Left cardiac atrium (tissue), 4 donors: Measurements from ENCODE around the gene CNTNAP4. TPM values are rescaled to one million over a fixed set of nuclear protein-coding genes. Genes with fewer than 3 reads are reported as not detected.

Experiments
- ATAC-seq, 2 donors: fragments of 200-7000 bp; cut with Tn5 transposase; one replicate each; pipeline ENCODE4 v1.9.1; 2020; ENCODE audit warnings: mild to moderate bottlenecking in 2 of 2, moderate library complexity in 2 of 2
- DNase-seq: peaks from one replicate; pipeline ENCODE4 v3.0.0-alpha.2; 2020
- intact Hi-C, 2 donors: fragments of 100-400 bp; cut with DNase I; formaldehyde crosslinking; loops; one replicate each; pipeline versions ENCODE4 v1.14.1 to v1.15.1; 2022 to 2023
- long read RNA-seq: library from polyadenylated mRNA; unstranded; transcript quantifications from one replicate; pipeline ENCODE4 v2.0.0, GENCODE V29; 2021
- total RNA-seq, 2 donors: library from RNA; stranded (reverse); fragmentation: NEBNext Ultra II Directional; extraction: Animal tissue kit (Norgen Biotek cat#: 25700); gene quantifications; one replicate each; pipeline ENCODE4 v1.2.1, GENCODE V29; 2021
- donor health status: DM: no; HTN: yes; CAD: no.
- donor health status: DM: no; HTN: yes; CAD: no; lungs with severe emphysema.
- donor health status: DM: yes; HTN: yes; CAD: no.
- donor health status: Dilated cardiomyopathy.

The CNTNAP4 gene
- under 1 TPM in 1 of 2 donors, not detected in 1; 0.21 TPM for total RNA-seq
- long read RNA-seq, result 0 reads

GRCh38 chr16:76276745-76277438 lies at the start of gene CNTNAP4:
CNTNAP4 (plus strand) TSS chr16:76277401; CDS start chr16:76277663, 262 bp downstream.
- intact Hi-C loops, result loop anchor here in 1 of 2 donors (5.0 kb wide), 1 partner anchor 375 kb away; no protein-coding TSS in a partner anchor
- no peak for ATAC-seq
- DNase-seq, result peak; percentile 34

GRCh38 chr16:76228546-76229146 lies 48.6 kb upstream of the CNTNAP4 start:
- intact Hi-C loops, result no loop called here
- DNase-seq (no peak), ATAC-seq (no peak)

DNA sequence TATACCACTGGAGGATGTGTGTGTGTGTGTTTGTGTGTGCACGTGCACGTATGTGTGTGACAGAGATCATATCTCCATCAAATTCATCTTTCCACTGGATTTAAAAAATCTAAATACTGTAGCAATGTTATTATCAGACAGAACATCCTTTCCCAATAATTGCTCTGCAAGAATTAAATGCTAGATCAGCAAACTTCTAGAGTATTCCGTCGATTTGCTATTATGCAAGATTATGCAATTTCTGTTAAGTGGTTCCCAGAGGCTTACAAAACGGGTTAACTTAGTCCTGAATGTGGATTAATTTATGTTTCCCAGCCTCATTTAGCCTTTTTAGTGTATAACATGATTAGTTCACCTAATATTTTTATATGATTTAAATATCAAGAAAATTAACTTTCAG lies 44.5 kb upstream of the CNTNAP4 start:
- ATAC-seq (no peak), DNase-seq (no peak)
- intact Hi-C loops, result no loop called here

- DNase-seq (no peak), ATAC-seq (no peak)
- intact Hi-C loops, result no loop called here
Observed at GRCh38 chr16:76235025-76235424, 42.2 kb upstream of the CNTNAP4 start.

- DNase-seq (no peak), ATAC-seq (no peak)
- intact Hi-C loops, result no loop called here
Observed at GRCh38 chr16:76235426-76235825, 41.8 kb upstream of the CNTNAP4 start.

GRCh38 chr16:76237471-76237870 lies 39.7 kb upstream of the CNTNAP4 start:
- ATAC-seq (no peak), DNase-seq (no peak)
- intact Hi-C loops, result no loop called here

DNA sequence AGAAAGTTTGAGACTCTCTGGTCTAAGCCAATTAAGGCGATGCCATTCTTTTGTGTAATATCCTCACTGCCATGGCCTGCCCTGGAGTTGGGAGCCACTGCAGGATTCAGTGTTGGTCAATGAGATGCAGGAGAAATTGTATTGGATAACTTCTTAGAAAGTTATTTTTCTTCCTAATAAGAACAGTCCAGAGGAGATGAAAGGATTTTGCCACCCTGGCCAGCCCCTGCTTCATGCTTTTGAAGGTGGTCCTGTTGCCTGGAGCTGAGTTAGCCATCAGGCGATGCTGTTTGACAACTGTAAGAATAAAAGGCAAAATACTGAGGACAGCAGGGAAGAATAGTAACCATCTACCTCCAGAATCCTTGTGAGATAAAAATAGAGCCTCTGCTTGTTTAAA lies 35.4 kb upstream of the CNTNAP4 start:
- intact Hi-C loops, result no loop called here
- DNase-seq (no peak), ATAC-seq (no peak)

DNA sequence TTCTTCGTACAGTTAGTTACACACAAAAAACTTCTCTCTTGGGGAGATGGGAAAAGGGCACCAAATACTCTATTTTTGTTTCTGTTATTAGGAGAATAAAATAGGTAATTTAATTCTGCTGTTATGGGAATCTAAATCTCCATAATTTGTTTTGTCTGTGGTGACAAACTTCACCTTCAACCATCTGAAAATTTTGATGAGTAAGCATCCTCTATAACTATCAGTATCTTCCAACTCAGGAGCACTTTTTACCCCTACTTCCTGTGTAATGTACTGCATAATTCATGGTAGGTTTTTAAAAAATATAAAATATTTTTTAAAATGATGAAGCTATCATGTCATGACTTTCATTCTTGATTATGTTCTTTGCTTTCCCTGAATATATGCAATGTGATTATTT lies 33.6 kb upstream of the CNTNAP4 start:
- ATAC-seq (no peak), DNase-seq (no peak)
- intact Hi-C loops, result no loop called here

- no peak for DNase-seq
- no peak for ATAC-seq
- intact Hi-C loops, result no loop called here
Observed at GRCh38 chr16:76246587-76246986, 30.6 kb upstream of the CNTNAP4 start.

GRCh38 chr16:76265434-76266045 lies 11.7 kb upstream of the CNTNAP4 start:
- intact Hi-C loops, result no loop called here
- ATAC-seq (no peak), DNase-seq (no peak)

DNA sequence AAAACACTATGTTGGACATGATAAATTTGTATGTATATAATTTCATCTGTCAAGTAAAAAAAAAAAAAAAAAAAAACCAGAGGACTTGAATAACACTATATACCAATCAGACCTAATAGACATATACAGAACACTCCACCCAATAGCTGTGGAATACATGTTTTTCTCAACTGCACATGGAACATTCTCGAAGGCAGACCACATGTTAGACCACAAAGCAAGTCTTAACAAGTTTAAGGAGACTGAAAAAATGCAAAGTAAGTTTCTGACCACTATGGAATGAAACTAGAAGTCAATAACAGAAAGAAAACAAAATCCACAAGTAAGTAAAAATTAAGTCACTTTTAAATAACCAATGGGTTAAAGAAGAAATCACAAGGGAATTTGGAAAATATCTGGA lies 8.4 kb upstream of the CNTNAP4 start:
- intact Hi-C loops, result no loop called here
- ATAC-seq (no peak), DNase-seq (no peak)

GRCh38 chr16:76277460-76278030 lies 344 bp downstream of the CNTNAP4 start:
- no peak for DNase-seq
- no peak for ATAC-seq
- intact Hi-C loops, result loop anchor here in 1 of 2 donors (2.0 to 5.0 kb wide), 2 partner anchors 375 to 893 kb away; no protein-coding TSS in a partner anchor

GRCh38 chr16:76278086-76278485 lies 885 bp downstream of the CNTNAP4 start:
- no peak for DNase-seq
- intact Hi-C loops, result loop anchor here in 1 of 2 donors (2.0 to 5.0 kb wide), 2 partner anchors 374 to 893 kb away; no protein-coding TSS in a partner anchor
- ATAC-seq, result no peak

DNA sequence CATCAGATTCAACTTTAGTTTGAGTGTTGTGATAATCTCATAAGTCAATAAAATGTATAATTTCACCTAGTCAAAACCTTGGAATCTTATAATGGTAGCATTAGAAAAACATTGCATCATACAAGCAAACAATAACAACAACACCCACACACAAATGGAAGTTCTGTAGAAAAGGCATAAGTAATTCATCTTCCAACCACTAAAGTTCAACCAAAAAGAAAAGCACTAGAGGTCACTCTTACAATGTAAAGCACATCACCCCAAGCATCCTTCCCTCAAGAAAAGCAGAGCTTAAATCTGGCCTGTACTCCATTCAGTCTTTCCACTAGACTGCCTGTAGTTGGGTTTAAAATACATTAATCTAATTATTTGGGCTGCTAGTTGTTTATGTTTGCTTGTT lies 1.8 kb downstream of the CNTNAP4 start:
- peak in 1 of 2 donors; percentile 30 for ATAC-seq
- intact Hi-C loops, result loop anchor here in 1 of 2 donors (2.0 to 5.0 kb wide), 2 partner anchors 373 to 892 kb away; no protein-coding TSS in a partner anchor
- DNase-seq, result no peak

GRCh38 chr16:76280421-76281215 lies 3.4 kb downstream of the CNTNAP4 start:
- no peak for DNase-seq
- intact Hi-C loops, result no loop called here
- no peak for ATAC-seq

DNA sequence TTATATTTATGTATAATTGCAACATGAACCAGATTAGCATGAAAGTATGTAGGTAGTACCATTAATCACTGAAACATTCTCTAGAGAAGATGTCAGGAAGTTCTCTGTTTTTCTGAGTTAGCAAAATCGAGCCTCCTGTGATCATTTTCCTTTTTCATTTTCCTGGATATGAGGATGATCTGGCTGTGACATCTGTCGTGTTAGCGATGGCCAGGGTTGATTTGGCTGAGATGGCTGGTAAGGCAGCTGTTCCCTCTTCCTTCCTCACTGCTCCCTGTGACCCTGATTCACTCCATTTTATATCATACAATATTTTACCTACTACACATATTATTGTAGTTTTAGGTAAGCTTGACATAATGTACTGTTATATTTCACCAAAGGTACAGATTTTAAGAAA lies 10.3 kb downstream of the CNTNAP4 start:
- ATAC-seq, result no peak
- no peak for DNase-seq
- intact Hi-C loops, result no loop called here

DNA sequence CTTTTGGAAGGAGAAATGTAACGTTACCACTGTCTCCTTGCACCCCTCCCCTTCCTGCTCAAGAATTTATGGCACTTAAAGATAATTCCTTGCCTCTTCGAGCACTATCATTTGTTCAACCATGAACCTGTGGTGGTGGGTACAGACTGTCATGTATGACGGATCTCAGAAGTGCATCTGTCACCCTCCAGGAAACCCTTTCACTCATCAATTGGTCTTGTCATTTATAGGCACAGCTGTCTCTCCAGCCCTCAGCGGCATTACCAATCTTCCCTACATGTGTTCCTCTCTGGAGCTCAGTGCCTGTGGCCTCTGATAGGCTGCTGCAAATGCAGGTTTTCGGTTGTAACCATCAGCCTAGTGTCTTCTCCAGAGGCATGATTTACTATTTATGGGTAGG lies 15.0 kb downstream of the CNTNAP4 start:
- ATAC-seq, result no peak
- no peak for DNase-seq
- intact Hi-C loops, result no loop called here

DNA sequence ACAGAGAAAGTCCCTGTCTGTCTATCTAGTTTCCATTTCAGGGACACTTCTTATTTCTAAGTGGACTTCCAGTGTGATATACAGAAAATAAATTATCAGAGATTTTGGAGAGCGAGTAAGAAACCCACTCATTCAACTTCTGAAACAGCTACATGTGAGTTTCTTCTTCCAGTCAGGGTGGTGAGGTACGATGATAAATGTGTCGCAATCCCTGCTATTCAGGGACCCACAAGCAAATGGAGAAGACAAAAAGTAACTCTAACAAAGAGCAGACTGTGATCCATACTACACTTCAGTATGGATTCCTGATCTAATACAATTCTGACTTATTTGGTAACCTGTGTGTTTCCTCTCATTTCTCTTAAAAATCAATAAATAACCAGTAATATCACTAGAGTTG lies 16.8 kb downstream of the CNTNAP4 start:
- DNase-seq (no peak), ATAC-seq (no peak)
- intact Hi-C loops, result no loop called here
